HEK293 (cell line): ENCODE data around the gene NRG2.

ENCODE experiments used
- ZNF274 ChIP-seq, 2 experiments: fragments of 200-500 bp in 1 of 2; fragments of 450-650 bp in 1 of 2; sonication (Bioruptor generic) in 1 of 2; formaldehyde crosslinking in 1 of 2; IDR thresholded peaks; 2 replicates each; pipeline versions ENCODE4 v1.5.1 to v1.6.1; 2014 to 2016; ENCODE audit warnings: borderline replicate concordance in 1 of 2, inconsistent platforms in 1 of 2, low read length in 1 of 2, missing biosample characterization in 1 of 2, missing genetic modification characterization in 1 of 2
- ZSCAN4 ChIP-seq: fragments of 450-650 bp; formaldehyde crosslinking; IDR thresholded peaks from 2 replicates; pipeline ENCODE4 v1.5.1; 2017; ENCODE audit warnings: missing biosample characterization, missing genetic modification characterization
- TF ChIP-seq, protein P1 (sequence below): fragments of 450-650 bp; formaldehyde crosslinking; IDR thresholded peaks from 2 replicates; pipeline ENCODE4 v1.5.1; 2016; ENCODE audit warnings: missing biosample characterization, missing genetic modification characterization

GRCh38 chr5:139831624-139832023 lies 211.5 kb downstream of the NRG2 start:
- TF ChIP-seq, protein P1, sequence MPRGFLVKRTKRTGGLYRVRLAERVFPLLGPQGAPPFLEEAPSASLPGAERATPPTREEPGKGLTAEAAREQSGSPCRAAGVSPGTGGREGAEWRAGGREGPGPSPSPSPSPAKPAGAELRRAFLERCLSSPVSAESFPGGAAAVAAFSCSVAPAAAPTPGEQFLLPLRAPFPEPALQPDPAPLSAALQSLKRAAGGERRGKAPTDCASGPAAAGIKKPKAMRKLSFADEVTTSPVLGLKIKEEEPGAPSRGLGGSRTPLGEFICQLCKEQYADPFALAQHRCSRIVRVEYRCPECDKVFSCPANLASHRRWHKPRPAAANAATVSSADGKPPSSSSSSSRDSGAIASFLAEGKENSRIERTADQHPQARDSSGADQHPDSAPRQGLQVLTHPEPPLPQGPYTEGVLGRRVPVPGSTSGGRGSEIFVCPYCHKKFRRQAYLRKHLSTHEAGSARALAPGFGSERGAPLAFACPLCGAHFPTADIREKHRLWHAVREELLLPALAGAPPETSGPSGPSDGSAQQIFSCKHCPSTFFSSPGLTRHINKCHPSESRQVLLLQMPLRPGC (tag by site-specific recombination) = no peak
- TF ChIP-seq ZNF274 (IDR thresholded peaks at IDR 0.05; ENCODE audit: low read length) = no peak
- TF ChIP-seq ZNF274 (tag by site-specific recombination; IDR thresholded peaks at IDR 0.05; ENCODE audit: borderline replicate concordance) = no peak
- TF ChIP-seq ZSCAN4 (tag by site-specific recombination) = no peak
